Measurements from ENCODE around the gene OLFML2A.
"Not testable (repeated sequence)": the region's sequence is repeated elsewhere in the genome, so short reads cannot be mapped to it uniquely, and the experiment has no call there.

Gene OLFML2A

DNA sequence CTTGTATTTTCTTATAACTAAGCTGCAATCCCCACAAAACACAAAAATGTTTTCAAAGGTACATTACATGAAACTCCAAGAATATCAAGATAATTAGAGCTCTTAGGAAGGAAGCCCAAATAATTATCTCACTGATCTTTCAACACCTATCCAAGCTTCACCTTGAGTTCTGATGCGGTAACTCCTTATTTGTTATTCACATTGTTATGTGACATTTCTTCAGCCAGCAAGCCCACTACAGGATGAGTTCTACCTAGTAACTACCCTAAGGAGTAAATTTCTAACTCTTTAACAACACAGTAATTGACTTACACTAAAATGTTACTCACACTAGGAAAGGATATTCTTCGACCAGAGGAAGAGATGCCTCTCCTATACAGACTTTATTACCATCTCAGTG is 15.7 kb upstream of the OLFML2A start:
- no peak for DNase-seq

GRCh38 chr9:124761710-124762109 is 15.2 kb upstream of the OLFML2A start:
- no peak for DNase-seq

- no peak for DNase-seq
Observed at GRCh38 chr9:124762633-124763032, 14.3 kb upstream of the OLFML2A start.

GRCh38 chr9:124764774-124765438 is 12.0 kb upstream of the OLFML2A start:
- no peak for DNase-seq

- no peak for DNase-seq
Observed at GRCh38 chr9:124765439-124765835, 11.5 kb upstream of the OLFML2A start.

GRCh38 chr9:124766326-124766725 is 10.6 kb upstream of the OLFML2A start:
- DNase-seq, result no peak

DNA sequence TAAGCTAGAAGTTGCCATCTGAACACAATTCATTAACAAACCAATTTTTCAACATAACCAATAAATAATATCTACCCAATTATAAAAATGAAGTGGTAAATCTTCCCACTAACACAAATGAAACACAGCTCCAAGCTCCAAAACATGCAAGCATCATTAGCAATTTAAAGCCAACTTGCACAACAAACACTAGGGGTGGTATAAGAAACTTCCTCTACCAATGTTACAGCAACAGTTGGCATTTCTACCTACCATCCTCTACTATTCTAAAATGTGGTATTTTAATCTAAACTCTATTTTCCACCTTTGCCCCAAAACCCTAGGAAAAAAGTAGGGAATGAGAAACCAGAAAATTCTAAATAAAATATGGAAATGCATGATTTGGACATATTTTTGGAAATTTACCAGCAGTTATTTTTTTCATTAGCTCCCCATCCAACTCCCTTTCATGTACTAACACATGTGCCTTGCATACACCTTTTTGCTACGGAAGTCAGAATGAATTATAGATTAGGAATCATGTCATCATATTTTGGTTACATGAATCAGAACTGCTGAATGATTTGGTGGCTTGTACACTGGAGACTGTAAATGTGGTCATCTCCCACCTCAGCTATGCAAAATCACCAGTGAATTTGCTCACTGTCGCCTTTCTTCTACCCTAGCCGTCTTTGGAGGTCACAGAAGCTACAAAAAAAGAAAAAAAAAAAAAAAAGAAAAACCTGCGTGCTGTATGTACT is 9.9 kb upstream of the OLFML2A start:
- no peak for DNase-seq

GRCh38 chr9:124767821-124768220 is 9.1 kb upstream of the OLFML2A start:
- no peak for DNase-seq

- no peak for DNase-seq
Observed at GRCh38 chr9:124768334-124768733, 8.6 kb upstream of the OLFML2A start.

GRCh38 chr9:124768750-124769548 is 8.0 kb upstream of the OLFML2A start:
- no peak for DNase-seq

- peak in 6 of 51 donors; percentile 5 to 50 (median 14) for DNase-seq
Observed at GRCh38 chr9:124769549-124770358, 7.2 kb upstream of the OLFML2A start.

- DNase-seq, result peak in 3 of 51 donors; percentile 15 to 41 (median 31)
Observed at GRCh38 chr9:124770359-124771020, 6.4 kb upstream of the OLFML2A start.

DNA sequence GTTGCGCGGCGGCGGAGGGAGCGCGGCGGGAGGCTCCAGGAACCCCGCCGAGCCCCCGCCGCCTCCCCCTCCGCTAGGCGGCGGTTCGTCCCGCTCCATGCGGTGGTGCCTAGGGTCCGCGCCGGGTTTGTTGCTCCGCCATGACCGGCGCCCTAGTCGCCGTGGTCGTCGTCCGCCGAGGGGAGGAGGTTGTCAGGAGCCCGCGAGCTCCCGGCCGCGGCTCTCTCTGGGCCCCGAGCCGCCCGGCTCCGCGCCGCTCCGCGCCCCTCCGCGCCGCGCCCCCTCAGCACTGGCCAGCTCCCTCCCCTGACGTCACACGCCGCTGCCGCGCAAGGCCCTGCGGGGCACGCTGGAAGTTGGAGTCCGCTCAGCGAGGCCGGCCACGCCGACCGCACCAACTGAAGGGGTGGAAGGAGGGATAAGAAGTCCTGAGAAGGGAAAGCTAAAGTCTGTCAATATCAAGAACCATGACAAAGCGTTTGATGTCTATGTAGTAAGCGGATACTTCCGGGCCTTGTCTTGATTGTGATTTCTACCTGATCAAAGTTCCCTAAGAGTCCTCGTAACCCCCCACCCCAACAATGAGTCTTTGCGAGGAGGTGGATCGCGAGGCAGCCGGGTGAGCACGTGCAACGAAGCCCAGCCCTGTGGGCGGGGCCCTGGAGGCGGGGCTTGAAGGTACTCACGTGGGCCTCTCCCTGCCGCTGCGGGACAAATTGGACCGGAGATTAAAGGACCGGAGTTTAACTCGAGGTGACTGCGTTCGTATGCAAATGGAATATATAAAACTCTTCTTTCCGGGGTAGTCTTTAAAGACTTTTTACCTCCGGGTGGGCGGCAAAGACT is 5.7 kb upstream of the OLFML2A start, which contains the start of gene NR6A1:
NR6A1 (minus strand) TSS at position 291 of the 846 bp plus-strand sequence.
- peak; percentile 47 to 99 (median 91) for DNase-seq

DNA sequence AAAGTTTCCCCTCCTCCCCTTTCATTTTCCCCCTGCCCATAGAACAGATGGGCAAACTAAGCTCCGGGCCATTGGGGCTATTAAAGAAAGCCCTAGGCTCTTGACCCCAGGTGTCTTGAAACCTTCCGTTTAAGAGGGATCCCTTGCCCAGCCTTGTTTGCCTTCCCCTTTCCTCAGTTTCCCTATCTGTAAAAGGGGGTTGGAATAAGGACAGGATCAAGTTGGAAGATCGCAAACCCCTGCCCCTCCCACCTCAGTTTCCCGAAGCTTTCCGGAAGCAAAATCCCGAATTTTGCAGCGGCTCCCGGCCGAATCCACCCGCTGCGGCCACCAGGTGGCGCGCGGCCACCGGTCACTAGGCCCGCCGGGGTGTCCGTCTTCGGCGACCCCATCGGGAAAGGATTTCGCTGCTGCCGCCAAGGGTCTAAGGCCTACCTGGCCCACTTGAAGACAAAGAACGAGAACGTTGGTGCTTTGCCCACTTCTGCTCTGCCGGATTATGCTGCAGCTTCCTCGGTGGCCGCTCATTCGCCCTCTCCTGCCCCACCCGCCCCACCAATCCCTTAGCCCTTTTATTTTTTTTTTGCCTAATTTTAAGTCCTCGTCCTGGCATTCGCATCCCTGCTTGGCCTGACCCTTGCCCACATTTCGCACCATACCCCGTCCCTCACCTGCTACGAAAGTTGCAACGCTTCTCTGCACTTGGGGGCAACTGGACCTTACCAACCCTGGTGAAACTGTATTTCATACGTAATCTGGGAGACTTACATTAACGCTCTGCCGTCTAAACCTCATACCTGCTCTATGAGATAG is 4.9 kb upstream of the OLFML2A start:
- peak in 39 of 51 donors; percentile 16 to 78 (median 44) for DNase-seq

- not testable (repeated sequence) for DNase-seq
Observed at GRCh38 chr9:124772877-124773276, 4.1 kb upstream of the OLFML2A start.

GRCh38 chr9:124773473-124774128 is 3.3 kb upstream of the OLFML2A start:
- no peak for DNase-seq

DNA sequence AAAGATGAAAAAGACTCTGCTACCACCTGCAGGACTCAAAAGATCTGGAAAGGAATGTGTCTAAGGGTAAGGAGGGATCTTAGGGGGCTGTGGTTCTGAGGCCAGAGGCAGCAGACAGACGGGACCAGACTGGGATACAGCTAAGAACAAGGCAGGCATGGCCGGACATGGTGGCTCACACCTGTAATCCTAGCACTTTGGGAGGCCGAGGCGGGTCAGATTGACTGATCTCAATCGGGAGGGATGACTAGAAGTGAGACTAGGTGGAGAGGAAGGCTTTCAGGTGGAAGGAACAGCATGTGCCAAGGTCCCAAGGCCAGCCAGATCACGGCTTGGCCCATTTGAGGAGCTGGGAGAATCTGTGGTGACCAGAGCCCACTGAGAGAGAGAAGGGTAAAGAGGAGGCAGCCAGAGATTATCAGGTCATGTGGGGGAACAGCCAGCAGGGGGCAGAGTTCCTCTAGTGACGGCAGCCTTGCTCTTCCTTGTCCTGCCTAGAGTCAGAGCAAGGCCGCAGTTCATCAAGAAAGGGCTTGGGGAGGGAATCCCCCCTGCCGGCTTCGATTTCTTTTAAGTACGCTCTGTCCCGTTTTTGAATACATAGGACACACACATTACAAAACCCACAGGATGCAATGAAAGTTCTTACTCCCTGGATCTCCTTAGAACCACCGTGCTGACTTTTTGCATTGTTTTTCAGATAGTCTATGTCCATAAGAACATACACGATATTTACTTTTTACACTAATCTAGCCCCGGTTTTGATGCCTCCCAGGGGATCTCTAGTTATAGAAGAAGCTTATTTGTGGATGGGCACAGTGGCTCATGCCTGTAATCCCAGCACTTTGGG is 2.6 kb upstream of the OLFML2A start:
- peak in 45 of 51 donors; percentile 14 to 89 (median 64) for DNase-seq
